HG03558 (cell line): ENCODE results near the gene CIC.

Experiments
- ATAC-seq: cut with Tn5 transposase; IDR thresholded peaks from one replicate; pipeline ENCODE4 v1.9.1; 2021; ENCODE audit warnings: moderate number of reproducible peaks; ENCODE audit not compliant: unreplicated experiment; ENCODE audit errors: extremely low read depth

Gene CIC

GRCh38 chr19:42285988-42286348, 16.9 kb downstream of the CIC start:
- ATAC-seq, result no peak

GRCh38 chr19:42286349-42287016, 17.4 kb downstream of the CIC start:
- ATAC-seq, result no peak

GRCh38 chr19:42287017-42287826, 18.2 kb downstream of the CIC start:
- ATAC-seq, result no peak

- ATAC-seq, result no peak
Measured at GRCh38 chr19:42287827-42288107, 18.7 kb downstream of the CIC start.

DNA sequence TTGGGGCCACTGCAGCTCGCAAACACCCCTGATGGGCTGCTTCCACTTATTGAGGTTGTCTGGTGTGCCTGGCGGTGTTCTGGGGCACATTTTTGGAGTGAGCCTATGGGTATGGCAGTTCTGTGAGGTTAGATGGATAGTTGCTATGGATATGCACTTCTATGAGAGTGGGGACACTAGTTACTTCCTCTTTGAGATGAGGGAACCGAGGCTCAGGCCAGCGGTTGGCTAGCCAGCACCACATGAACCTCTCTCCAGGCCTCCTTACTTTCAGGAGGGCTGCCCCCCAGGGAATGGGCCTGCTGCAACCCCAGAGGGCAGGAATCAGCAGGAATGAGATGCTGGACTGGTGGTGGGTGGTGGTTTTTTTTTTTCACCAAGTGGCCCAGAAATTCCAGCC, 19.3 kb downstream of the CIC start:
- no peak for ATAC-seq

DNA sequence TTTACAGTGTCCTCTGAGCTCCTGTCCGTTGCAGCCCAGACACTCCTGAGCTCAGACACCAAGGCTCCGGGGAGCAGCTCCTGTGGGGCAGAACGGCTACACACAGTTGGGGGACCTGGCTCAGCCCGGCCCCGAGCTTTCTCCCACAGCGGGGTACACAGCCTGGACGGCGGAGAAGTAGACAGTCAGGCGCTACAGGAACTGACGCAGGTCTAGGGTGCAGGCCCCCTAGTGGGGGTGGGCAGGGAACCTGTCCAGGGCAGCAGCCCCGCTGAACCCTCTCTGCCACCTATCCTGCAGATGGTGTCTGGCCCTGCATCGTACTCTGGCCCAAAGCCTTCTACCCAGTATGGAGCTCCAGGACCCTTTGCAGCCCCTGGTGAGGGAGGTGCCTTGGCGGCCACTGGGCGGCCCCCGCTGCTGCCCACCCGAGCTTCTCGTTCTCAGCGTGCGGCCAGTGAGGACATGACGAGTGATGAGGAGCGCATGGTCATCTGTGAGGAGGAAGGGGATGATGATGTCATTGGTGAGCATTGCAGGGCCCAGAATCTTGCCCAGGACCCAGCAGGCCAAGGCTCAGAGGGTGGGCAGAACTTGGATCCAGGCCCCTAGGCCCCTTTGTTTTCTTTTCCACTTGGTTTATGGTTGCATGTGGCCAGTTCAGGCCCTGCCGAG, 20.0 kb downstream of the CIC start:
- ATAC-seq, result no peak

DNA sequence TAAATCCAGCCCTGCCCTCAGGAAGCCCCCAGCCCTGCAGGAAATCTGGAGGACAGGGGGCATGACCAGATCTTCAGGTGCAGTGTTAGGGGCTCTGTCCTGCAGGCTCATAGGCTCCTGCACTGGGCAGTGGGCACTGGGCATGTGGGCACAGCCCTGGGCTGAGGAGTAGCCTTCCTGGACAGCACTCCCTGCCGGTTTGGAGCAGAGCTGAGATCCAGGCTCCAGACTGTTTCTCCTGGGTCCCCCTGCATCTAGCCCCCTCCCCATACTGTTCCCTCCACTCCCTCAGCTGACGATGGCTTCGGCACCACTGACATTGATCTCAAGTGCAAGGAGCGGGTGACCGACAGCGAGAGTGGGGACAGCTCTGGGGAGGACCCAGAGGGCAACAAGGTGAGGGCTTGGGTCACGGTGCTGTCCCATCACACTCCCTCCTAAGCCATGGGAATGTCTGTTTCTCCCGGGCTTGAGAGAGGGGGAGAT, 20.5 kb downstream of the CIC start:
- no peak for ATAC-seq

- no peak for ATAC-seq
Measured at GRCh38 chr19:42290136-42290522, 21.1 kb downstream of the CIC start.

- no peak for ATAC-seq
Measured at GRCh38 chr19:42290523-42291434, 21.7 kb downstream of the CIC start.

DNA sequence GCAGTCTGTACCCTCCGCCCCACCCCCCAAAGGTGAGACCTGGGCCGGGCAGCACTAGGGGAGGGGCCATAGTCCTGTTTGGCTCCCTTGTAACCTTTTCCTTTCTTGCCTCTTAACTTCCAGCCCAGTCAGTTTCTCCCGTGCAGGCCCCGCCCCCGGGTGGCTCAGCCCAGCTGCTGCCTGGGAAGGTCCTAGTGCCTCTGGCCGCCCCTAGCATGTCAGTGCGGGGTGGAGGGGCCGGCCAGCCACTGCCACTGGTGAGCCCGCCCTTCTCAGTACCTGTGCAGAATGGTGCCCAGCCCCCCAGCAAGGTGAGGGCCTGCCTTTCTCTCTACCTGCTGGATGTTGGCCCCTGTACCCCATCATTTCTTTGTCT, 22.4 kb downstream of the CIC start:
- no peak for ATAC-seq

- no peak for ATAC-seq
Measured at GRCh38 chr19:42292042-42292960, 23.2 kb downstream of the CIC start.

GRCh38 chr19:42292963-42293362, 23.9 kb downstream of the CIC start:
- ATAC-seq, result no peak

DNA sequence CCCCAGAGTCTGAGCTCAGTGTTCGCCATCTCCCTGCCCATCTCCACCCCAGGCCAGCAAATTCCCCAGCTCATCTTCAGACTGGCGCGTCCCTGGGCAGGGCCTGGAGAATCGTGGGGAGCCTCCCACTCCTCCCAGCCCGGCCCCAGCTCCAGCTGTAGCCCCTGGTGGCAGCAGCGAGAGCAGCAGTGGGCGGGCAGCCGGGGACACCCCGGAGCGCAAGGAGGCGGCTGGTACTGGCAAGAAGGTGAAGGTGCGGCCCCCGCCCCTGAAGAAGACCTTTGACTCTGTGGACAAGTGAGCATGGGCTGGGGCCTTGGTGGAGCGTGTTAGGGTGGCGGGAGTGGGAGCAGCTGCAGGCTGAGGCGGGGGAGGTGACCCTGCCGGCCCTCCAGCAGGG, 24.5 kb downstream of the CIC start:
- ATAC-seq, result no peak

GRCh38 chr19:42293948-42294347, 24.9 kb downstream of the CIC start:
- ATAC-seq, result no peak

DNA sequence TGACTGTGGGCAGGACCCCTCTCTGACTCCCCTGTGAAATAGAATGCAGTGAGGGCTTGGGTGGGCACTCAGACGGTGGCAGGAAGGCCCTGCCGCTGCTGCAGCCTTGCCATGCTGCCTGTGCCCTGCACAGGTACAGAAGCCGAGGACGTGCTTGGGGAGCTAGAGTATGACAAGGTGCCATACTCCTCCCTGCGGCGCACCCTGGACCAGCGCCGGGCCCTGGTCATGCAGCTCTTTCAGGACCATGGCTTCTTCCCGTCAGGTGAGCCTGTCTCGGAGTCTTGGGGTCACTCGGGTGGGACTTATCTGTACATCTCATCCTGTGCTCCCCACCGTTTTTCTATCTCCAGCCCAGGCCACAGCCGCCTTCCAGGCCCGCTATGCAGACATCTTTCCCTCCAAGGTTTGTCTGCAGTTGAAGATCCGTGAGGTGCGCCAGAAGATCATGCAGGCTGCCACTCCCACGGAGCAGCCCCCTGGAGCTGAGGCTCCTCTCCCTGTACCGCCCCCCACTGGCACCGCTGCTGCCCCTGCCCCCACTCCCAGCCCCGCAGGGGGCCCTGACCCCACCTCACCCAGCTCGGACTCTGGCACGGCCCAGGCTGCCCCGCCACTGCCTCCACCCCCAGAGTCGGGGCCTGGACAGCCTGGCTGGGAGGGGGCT, 25.6 kb downstream of the CIC start:
- ATAC-seq, result no peak

DNA sequence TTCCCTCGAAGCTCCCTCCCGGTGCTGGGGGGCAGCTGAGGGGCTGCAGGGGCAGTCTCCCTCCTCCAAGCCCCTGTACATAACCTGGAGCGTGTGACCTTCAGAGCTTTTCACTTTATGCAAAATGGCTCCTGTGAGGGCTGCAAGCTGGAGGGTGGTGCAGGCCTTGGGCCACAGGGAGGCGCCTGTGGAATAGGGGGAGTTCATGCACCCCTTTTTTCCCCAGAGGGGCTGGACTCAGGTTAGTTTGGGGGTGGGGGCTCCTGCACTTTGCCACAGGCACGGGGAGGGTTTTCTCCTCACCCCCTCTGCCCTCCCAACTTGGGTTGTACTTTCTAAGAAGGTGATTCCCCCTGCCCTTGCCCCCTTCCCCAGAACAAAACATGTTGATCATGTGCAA, 26.3 kb downstream of the CIC start:
- ATAC-seq, result no peak

GRCh38 chr19:42295831-42296525, 26.9 kb downstream of the CIC start:
- no peak for ATAC-seq

DNA sequence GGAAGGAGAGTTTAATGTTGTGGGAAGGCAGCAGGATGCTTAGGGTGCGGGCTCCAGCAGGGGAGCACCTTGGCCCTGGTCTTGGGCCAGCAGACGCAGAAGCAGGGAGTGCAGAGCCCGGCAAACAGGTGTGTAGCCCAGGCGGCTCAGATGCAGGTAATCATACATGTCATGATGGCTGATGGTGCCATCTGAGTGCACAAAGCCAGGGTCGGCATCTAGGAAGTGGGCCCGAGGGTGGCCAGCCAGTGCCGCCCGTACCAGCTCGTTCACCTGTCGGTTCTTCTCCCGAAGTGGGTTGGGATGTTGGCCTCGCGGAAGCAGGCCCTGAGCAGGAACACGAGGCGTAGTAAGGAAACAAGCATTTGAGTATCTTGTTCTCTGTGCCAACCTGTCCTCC, 28.0 kb downstream of the CIC start:
- no peak for ATAC-seq
